ENCODE measurements around the gene IGSF3.

Gene IGSF3

GRCh38 chr1:116572099-116572498 is 95.4 kb downstream of the IGSF3 start:
- DNase-seq (ENCODE audit: low read depth), result no peak
- no peak for TF ChIP-seq CTCF (conservative IDR thresholded peaks at IDR 0.05; ENCODE audit: low read depth, low read length)
- H3K4me3 ChIP-seq (ENCODE audit: low read length), result no peak overlapping the region

- H3K4me3 ChIP-seq (ENCODE audit: low read length), result peak overlapping the region; percentile 79
- no peak for DNase-seq (ENCODE audit: low read depth)
- TF ChIP-seq CTCF (conservative IDR thresholded peaks at IDR 0.05; ENCODE audit: low read depth, low read length), result no peak
These were observed 96.2 kb downstream of the IGSF3 start for GRCh38 chr1:116571215-116571919.

- peak; percentile 40 for DNase-seq (ENCODE audit: low read depth)
- H3K4me3 ChIP-seq (ENCODE audit: low read length), result peak within 1 kb of the TSS; percentile 79
- TF ChIP-seq CTCF (conservative IDR thresholded peaks at IDR 0.05; ENCODE audit: low read depth, low read length), result peak; percentile 57
These were observed 96.9 kb downstream of the IGSF3 start, which contains the start of gene CD58 for GRCh38 chr1:116570358-116571214. TSS of gene CD58 (minus strand) at chr1:116571026. CDS start at chr1:116570972, 54 bp downstream.

- no peak for DNase-seq (ENCODE audit: low read depth)
- peak overlapping the region; percentile 79 for H3K4me3 ChIP-seq (ENCODE audit: low read length)
- no peak for TF ChIP-seq CTCF (conservative IDR thresholded peaks at IDR 0.05; ENCODE audit: low read depth, low read length)
These were observed 97.7 kb downstream of the IGSF3 start for GRCh38 chr1:116569776-116570357.

GRCh38 chr1:116569381-116569670 is 98.2 kb downstream of the IGSF3 start:
- no peak overlapping the region for H3K4me3 ChIP-seq (ENCODE audit: low read length)
- no peak for TF ChIP-seq CTCF (conservative IDR thresholded peaks at IDR 0.05; ENCODE audit: low read depth, low read length)
- DNase-seq (ENCODE audit: low read depth), result no peak

- TF ChIP-seq CTCF (conservative IDR thresholded peaks at IDR 0.05; ENCODE audit: low read depth, low read length), result no peak
- DNase-seq (ENCODE audit: low read depth), result no peak
- no peak overlapping the region for H3K4me3 ChIP-seq (ENCODE audit: low read length)
These were observed 98.7 kb downstream of the IGSF3 start for GRCh38 chr1:116568662-116569380.

Measured in retinal pigment epithelial cell (primary cell).